ENCODE measurements around the gene ZNF816.
"Not testable (repeated sequence)": the region's sequence is repeated elsewhere in the genome, so short reads cannot be mapped to it uniquely, and the experiment has no call there.

Gene ZNF816

GRCh38 chr19:52962394-52963246 lies at the start of gene ZNF816:
ZNF816 (minus strand) TSS chr19:52962881; CDS start chr19:52956089, 6,792 bp downstream.
- DNase-seq (ENCODE audit: low read depth in 2 of 2) = peak; percentile 98 to 99

- DNase-seq (ENCODE audit: low read depth in 2 of 2) = no peak
Observed at GRCh38 chr19:53012006-53012405, 49.3 kb upstream of the ZNF816 start.

GRCh38 chr19:53010494-53010893 lies 47.8 kb upstream of the ZNF816 start:
- no peak for DNase-seq (ENCODE audit: low read depth in 2 of 2)

GRCh38 chr19:53008061-53008778 lies 45.5 kb upstream of the ZNF816 start:
- DNase-seq (ENCODE audit: low read depth in 2 of 2) = no peak

GRCh38 chr19:53007606-53008005 lies 44.9 kb upstream of the ZNF816 start:
- no peak for DNase-seq (ENCODE audit: low read depth in 2 of 2)

- no peak for DNase-seq (ENCODE audit: low read depth in 2 of 2)
Observed at GRCh38 chr19:53007200-53007599, 44.5 kb upstream of the ZNF816 start.

GRCh38 chr19:53004242-53004641 lies 41.6 kb upstream of the ZNF816 start:
- no peak for DNase-seq (ENCODE audit: low read depth in 2 of 2)

- no peak for DNase-seq (ENCODE audit: low read depth in 2 of 2)
Observed at GRCh38 chr19:53002479-53002878, 39.8 kb upstream of the ZNF816 start.

- DNase-seq (ENCODE audit: low read depth in 2 of 2) = no peak
Observed at GRCh38 chr19:52997975-52998374, 35.3 kb upstream of the ZNF816 start.

GRCh38 chr19:52995711-52996110 lies 33.0 kb upstream of the ZNF816 start:
- DNase-seq (ENCODE audit: low read depth in 2 of 2) = no peak

- peak; percentile 58 to 73 for DNase-seq (ENCODE audit: low read depth in 2 of 2)
Observed at GRCh38 chr19:52993342-52994178, 30.9 kb upstream of the ZNF816 start.

- DNase-seq (ENCODE audit: low read depth in 2 of 2) = no peak
Observed at GRCh38 chr19:52992109-52993004, 29.7 kb upstream of the ZNF816 start.

- DNase-seq (ENCODE audit: low read depth in 2 of 2) = no peak
Observed at GRCh38 chr19:52991484-52991883, 28.8 kb upstream of the ZNF816 start.

- DNase-seq (ENCODE audit: low read depth in 2 of 2) = no peak
Observed at GRCh38 chr19:52990759-52991418, 28.2 kb upstream of the ZNF816 start.

GRCh38 chr19:52988506-52988905 lies 25.8 kb upstream of the ZNF816 start:
- DNase-seq (ENCODE audit: low read depth in 2 of 2) = no peak

- DNase-seq (ENCODE audit: low read depth in 2 of 2) = no peak
Observed at GRCh38 chr19:52987221-52987620, 24.5 kb upstream of the ZNF816 start.

GRCh38 chr19:52983167-52983566 lies 20.5 kb upstream of the ZNF816 start:
- not testable (repeated sequence) for DNase-seq (ENCODE audit: low read depth in 2 of 2)

- no peak for DNase-seq (ENCODE audit: low read depth in 2 of 2)
Observed at GRCh38 chr19:52981329-52981728, 18.6 kb upstream of the ZNF816 start.

- no peak for DNase-seq (ENCODE audit: low read depth in 2 of 2)
Observed at GRCh38 chr19:52967772-52968171, 5.1 kb upstream of the ZNF816 start.

- DNase-seq (ENCODE audit: low read depth in 2 of 2) = no peak
Observed at GRCh38 chr19:52963247-52963618, 552 bp upstream of the ZNF816 start.

- DNase-seq (ENCODE audit: low read depth in 2 of 2) = no peak
Observed at GRCh38 chr19:52961981-52962380, 700 bp downstream of the ZNF816 start.

Measured in stimulated activated CD4-positive, alpha-beta T cell treated with anti-CD3 and anti-CD28 coated beads, Interleukin-12 subunit alpha, Interleukin-12 subunit beta, amount 100 ng/mL, for 24 hours (primary cell).